DOHH2 (cell line): ENCODE data around the gene MED31.

Source experiments
- H3F3A ChIP-seq: fragments of 200-600 bp; sonication (generic), shearing (Covaris generic); 2 replicates; pipeline ENCODE4 v1.6.0; 2016; ENCODE audit warnings: antibody characterized with exemption, mild to moderate bottlenecking; ENCODE audit not compliant: control insufficient read depth, insufficient read depth
- H3K27ac ChIP-seq: fragments of 200-600 bp; sonication (generic); 2 replicates; pipeline ENCODE4 v1.5.1; 2014; ENCODE audit warnings: low read depth, mild to moderate bottlenecking, low read length, moderate library complexity
- H3K27me3 ChIP-seq: fragments of 200-600 bp; sonication (generic); 2 replicates; pipeline ENCODE4 v1.6.1; 2014; ENCODE audit warnings: mild to moderate bottlenecking, low read length, mixed read lengths; ENCODE audit not compliant: control insufficient read depth
- H3K36me3 ChIP-seq: fragments of 200-600 bp; sonication (generic); 2 replicates; pipeline ENCODE4 v1.6.1; 2014; ENCODE audit warnings: mild to moderate bottlenecking, low read length, moderate library complexity, mixed read lengths; ENCODE audit not compliant: control insufficient read depth
- H3K4me1 ChIP-seq: fragments of 200-600 bp; sonication (generic); 2 replicates; pipeline ENCODE4 v1.6.1; 2014; ENCODE audit warnings: mild to moderate bottlenecking, low read length, mixed read lengths; ENCODE audit not compliant: control insufficient read depth
- H3K4me2 ChIP-seq: fragments of 200-600 bp; sonication (generic); 2 replicates; pipeline ENCODE4 v1.6.0; 2014; ENCODE audit warnings: mild to moderate bottlenecking, low read length, moderate library complexity
- H3K4me3 ChIP-seq: fragments of 200-600 bp; sonication (generic); 2 replicates; pipeline ENCODE4 v1.5.1; 2014; ENCODE audit warnings: mild to moderate bottlenecking, low read length, mixed read lengths
- H3K79me2 ChIP-seq: fragments of 200-600 bp; sonication (generic); 2 replicates; pipeline ENCODE4 v1.6.1; 2014; ENCODE audit warnings: mild to moderate bottlenecking, low read length, mixed read lengths; ENCODE audit not compliant: control insufficient read depth
- H3K9me2 ChIP-seq: fragments of 200-600 bp; sonication (generic); replicated peaks from 2 replicates; pipeline ENCODE4 v1.6.1; 2014; ENCODE audit warnings: mild to moderate bottlenecking, low read length, mixed read lengths; ENCODE audit not compliant: control insufficient read depth
- H3K9me3 ChIP-seq: fragments of 200-600 bp; sonication (generic); 2 replicates; pipeline ENCODE4 v1.6.1; 2014; ENCODE audit warnings: antibody characterized with exemption, low read length, mixed read lengths; ENCODE audit not compliant: control insufficient read depth, insufficient read depth
- H4K20me1 ChIP-seq: fragments of 200-600 bp; sonication (generic); 2 replicates; pipeline ENCODE4 v1.6.0; 2014; ENCODE audit warnings: low read depth, mild to moderate bottlenecking, antibody characterized with exemption, low read length, moderate library complexity; ENCODE audit not compliant: control insufficient read depth, insufficient read depth
- EZH2phosphoT487 ChIP-seq: fragments of 200-600 bp; sonication (generic); IDR thresholded peaks from 2 replicates; pipeline ENCODE4 v1.6.1; 2017; ENCODE audit warnings: borderline replicate concordance, mild to moderate bottlenecking, antibody characterized with exemption, low read length, moderate library complexity, mixed read lengths
- TF ChIP-seq, protein P1 (sequence below): fragments of 200-600 bp; sonication (generic); IDR thresholded peaks from one replicate; pipeline ENCODE4 v1.5.1; 2014; ENCODE audit warnings: antibody characterized with exemption, mild to moderate bottlenecking, low read depth, low read length; ENCODE audit not compliant: poor library complexity, severe bottlenecking

MED31 gene

DNA sequence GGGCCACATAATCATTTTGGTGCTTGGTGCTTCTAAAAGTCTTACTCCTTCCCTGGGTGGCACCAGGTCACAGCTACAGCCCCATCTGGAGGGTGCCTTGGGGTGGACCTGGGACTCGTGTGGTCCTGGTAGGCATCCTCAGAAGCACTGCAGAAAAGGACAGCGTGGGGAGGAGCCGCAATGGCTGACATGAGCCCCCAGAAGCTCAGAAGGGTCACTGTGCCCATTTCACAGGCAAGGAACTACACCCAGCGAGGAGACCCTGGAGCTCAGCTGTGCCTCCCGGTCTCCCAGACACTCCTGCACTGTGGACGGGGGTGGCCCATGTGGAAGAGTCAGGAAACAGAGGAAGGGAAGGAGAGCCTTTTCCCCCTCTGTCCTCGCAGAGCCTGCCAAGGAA, 26.5 kb upstream of the MED31 start:
- no peak overlapping the region for H3K4me3 ChIP-seq
- H3K4me1 ChIP-seq, result no peaks in the 10 kb centered on the region
- H3F3A ChIP-seq, result no peaks in the 10 kb centered on the region
- no peaks in the 10 kb centered on the region for H3K36me3 ChIP-seq
- no peaks in the 10 kb centered on the region for H3K9me2 ChIP-seq
- no peaks in the 10 kb centered on the region for H3K79me2 ChIP-seq
- TF ChIP-seq EZH2phosphoT487, result no peak
- TF ChIP-seq, protein P1, sequence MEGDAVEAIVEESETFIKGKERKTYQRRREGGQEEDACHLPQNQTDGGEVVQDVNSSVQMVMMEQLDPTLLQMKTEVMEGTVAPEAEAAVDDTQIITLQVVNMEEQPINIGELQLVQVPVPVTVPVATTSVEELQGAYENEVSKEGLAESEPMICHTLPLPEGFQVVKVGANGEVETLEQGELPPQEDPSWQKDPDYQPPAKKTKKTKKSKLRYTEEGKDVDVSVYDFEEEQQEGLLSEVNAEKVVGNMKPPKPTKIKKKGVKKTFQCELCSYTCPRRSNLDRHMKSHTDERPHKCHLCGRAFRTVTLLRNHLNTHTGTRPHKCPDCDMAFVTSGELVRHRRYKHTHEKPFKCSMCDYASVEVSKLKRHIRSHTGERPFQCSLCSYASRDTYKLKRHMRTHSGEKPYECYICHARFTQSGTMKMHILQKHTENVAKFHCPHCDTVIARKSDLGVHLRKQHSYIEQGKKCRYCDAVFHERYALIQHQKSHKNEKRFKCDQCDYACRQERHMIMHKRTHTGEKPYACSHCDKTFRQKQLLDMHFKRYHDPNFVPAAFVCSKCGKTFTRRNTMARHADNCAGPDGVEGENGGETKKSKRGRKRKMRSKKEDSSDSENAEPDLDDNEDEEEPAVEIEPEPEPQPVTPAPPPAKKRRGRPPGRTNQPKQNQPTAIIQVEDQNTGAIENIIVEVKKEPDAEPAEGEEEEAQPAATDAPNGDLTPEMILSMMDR, result no peak
- no peaks in the 10 kb centered on the region for H4K20me1 ChIP-seq
- H3K27ac ChIP-seq, result no peak overlapping the region
- no peaks in the 10 kb centered on the region for H3K9me3 ChIP-seq
- peaks cover 20% of the 10 kb centered on the region for H3K27me3 ChIP-seq
- no peak overlapping the region for H3K4me2 ChIP-seq

DNA sequence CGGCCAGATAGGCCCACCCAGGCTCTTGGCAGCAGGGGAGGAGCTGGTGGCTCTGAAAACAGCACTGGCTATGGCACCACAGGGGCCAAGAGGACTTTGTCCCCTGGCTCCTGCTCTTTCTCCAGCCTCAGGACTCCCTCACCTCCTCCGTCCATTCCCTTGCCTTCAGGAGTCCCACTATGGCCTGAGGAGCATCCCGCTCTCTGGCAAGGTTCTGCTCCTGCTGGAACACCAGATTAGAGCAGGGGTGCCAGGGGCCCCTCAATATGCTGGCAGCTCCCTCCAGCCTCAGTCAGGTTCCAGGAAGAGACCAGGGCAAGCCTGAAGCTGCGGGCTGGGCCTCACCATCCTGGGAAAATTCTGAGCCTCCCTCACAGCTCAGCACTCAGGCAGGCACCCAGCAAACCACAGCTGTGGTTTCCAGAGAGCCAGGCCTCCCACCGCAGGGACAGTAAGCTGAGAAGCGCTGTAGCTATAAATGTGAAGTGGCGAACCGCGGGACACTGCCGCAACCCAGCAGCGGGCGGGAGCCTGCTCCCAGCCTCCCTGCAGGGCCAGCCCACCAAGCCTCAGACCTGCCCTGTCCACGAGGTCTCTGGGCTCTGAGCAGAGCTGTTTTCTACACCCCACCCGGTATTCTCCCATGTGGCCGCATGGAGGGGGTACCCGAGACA, 25.9 kb upstream of the MED31 start:
- Histone ChIP-seq H3K9me2 (no peaks in the 10 kb centered on the region), H3K4me3 (no peak overlapping the region), H3K79me2 (no peaks in the 10 kb centered on the region), H3K27ac (no peak overlapping the region), H3K36me3 (no peaks in the 10 kb centered on the region), H3K9me3 (no peaks in the 10 kb centered on the region), H3K4me2 (no peak overlapping the region), H3K4me1 (no peaks in the 10 kb centered on the region), H3K27me3 (peaks cover 20% of the 10 kb centered on the region), H3F3A (no peaks in the 10 kb centered on the region), H4K20me1 (no peaks in the 10 kb centered on the region)
- TF ChIP-seq, protein P1, result no peak
- TF ChIP-seq EZH2phosphoT487, result no peak

DNA sequence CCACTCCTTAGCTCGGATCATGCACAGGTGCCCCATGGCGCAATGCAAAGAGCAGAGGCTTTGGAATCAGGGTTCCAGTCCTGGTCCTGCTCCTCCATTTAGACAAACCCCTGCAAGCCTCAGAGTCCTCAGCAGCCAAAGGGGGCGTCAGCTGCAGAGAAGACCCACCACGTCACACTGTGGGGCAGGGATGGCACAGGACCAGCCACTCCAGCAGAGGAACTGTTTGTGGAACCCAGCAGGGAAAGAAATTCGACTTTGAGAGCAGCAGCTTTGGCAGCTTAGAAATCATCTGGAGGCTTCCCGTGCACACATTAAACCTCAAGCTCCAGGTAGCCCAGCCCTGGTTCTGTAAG, 25.4 kb upstream of the MED31 start:
- H3K27me3 ChIP-seq, result peaks cover 17% of the 10 kb centered on the region
- no peaks in the 10 kb centered on the region for H3K79me2 ChIP-seq
- H3K4me1 ChIP-seq, result no peaks in the 10 kb centered on the region

More for the DNA sequence above, 25.4 kb upstream of the MED31 start:
- Histone ChIP-seq H3K9me3 (no peaks in the 10 kb centered on the region), H3K4me2 (no peak overlapping the region), H4K20me1 (no peaks in the 10 kb centered on the region), H3K9me2 (no peaks in the 10 kb centered on the region), H3F3A (no peaks in the 10 kb centered on the region), H3K36me3 (no peaks in the 10 kb centered on the region), H3K4me3 (no peak overlapping the region), H3K27ac (no peak overlapping the region)
- no peak for TF ChIP-seq EZH2phosphoT487
- TF ChIP-seq, protein P1, result no peak
